CD4-positive, CD25-positive, alpha-beta regulatory T cell (primary cell): ENCODE data around the gene RFX2. TPM values are rescaled to one million over a fixed set of nuclear protein-coding genes. Genes with fewer than 3 reads are reported as not detected.

ENCODE experiments used
- ATAC-seq, 2 donors: fragments of 150-1000 bp; cut with Tn5 transposase; one replicate each; pipeline ENCODE4 v1.10.0; 2021; ENCODE audit warnings: low read depth in 2 of 2, moderate number of reproducible peaks in 2 of 2, moderate library complexity in 1 of 2
- DNase-seq, 3 donors: peaks; one replicate each; pipeline versions ENCODE4 v3.0.0 to v3.0.0-alpha.2; 2012 to 2022; ENCODE audit warnings: mixed read lengths in 1 of 3
- H3K27ac ChIP-seq: one replicate; pipeline ENCODE4 v1.7.0; 2013; ENCODE audit warnings: mild to moderate bottlenecking, low read length; ENCODE audit not compliant: insufficient read depth, poor library complexity, severe bottlenecking
- H3K27me3 ChIP-seq: one replicate; pipeline ENCODE4 v1.7.0; 2013; ENCODE audit warnings: low read length; ENCODE audit not compliant: control insufficient read depth, insufficient read depth
- H3K36me3 ChIP-seq: one replicate; pipeline ENCODE4 v1.7.0; 2013; ENCODE audit warnings: mild to moderate bottlenecking, low read length, moderate library complexity; ENCODE audit not compliant: control insufficient read depth, insufficient read depth
- H3K4me1 ChIP-seq: 2 replicates; pipeline ENCODE4 v1.7.0; 2013; ENCODE audit warnings: mild to moderate bottlenecking, low read length; ENCODE audit not compliant: insufficient read depth, control insufficient read depth, poor library complexity, severe bottlenecking
- H3K4me3 ChIP-seq: one replicate; pipeline ENCODE4 v1.7.0; 2013; ENCODE audit warnings: low read depth, mild to moderate bottlenecking, low read length, moderate library complexity
- H3K9me3 ChIP-seq, 2 experiments: 1 replicate in 1 of 2; 2 replicates in 1 of 2; pipeline ENCODE4 v1.7.0; 2013; ENCODE audit warnings: low read length in 2 of 2, mild to moderate bottlenecking in 1 of 2, moderate library complexity in 1 of 2; ENCODE audit not compliant: control insufficient read depth in 2 of 2
- H3K27ac Mint-ChIP-seq, 3 donors: one replicate each; pipeline ENCODE4 v1.8.0; 2020 to 2022; ENCODE audit warnings: mild to moderate bottlenecking in 3 of 3, mixed read lengths in 3 of 3, moderate library complexity in 2 of 3
- H3K27me3 Mint-ChIP-seq: one replicate; pipeline ENCODE4 v1.8.0; 2022; ENCODE audit warnings: mild to moderate bottlenecking, mixed read lengths
- H3K36me3 Mint-ChIP-seq: one replicate; pipeline ENCODE4 v1.8.0; 2020; ENCODE audit warnings: mixed read lengths
- H3K4me1 Mint-ChIP-seq, 4 donors: one replicate each; pipeline ENCODE4 v1.8.0; 2020 to 2022; ENCODE audit warnings: mixed read lengths in 4 of 4, mild to moderate bottlenecking in 1 of 4
- H3K4me3 Mint-ChIP-seq, 4 donors: one replicate each; pipeline ENCODE4 v1.8.0; 2020 to 2022; ENCODE audit warnings: mild to moderate bottlenecking in 4 of 4, mixed read lengths in 4 of 4, moderate library complexity in 3 of 4
- H3K9me3 Mint-ChIP-seq, 7 donors: one replicate each; pipeline ENCODE4 v1.8.0; 2020 to 2022; ENCODE audit warnings: mixed read lengths in 7 of 7, mild to moderate bottlenecking in 3 of 7, moderate library complexity in 2 of 7
- polyA plus RNA-seq, 4 donors: library from polyadenylated mRNA; unstranded; fragments of 300-500 nt; fragmentation: Illumina TruSeq; gene quantifications; one replicate each; pipeline ENCODE4 v1.2.3, GENCODE V29; 2021
- total RNA-seq: library from RNA; stranded (reverse); gene quantifications from one replicate; pipeline ENCODE4 v1.2.3, GENCODE V29; 2022

RFX2 gene
- total and polyA plus RNA-seq, 5 donors from 2014 or later = 1.3 to 3.3 (median 2.3) TPM

DNA sequence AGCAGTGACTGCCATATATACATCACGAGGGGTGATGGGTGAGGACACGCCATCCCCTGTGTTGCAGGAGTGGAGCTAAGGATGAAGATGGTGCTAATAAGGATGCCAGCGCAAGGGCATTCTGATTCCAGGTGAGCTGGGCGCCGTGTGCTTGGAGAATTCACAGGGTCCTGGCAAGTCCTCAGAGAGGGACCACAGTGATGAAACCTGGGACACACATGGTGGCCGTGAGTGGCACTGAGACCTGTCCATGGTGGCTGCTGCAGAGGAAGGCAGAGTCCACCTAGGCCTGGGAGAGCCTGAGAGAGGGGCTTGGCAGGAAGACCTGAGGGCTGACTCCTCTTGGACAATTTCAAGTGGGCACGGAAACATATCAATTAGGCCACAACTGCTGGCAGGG lies 65.2 kb downstream of the RFX2 start:
- Mint-ChIP-seq H3K4me1 (peaks cover 0 to 4% (median 2%) of the 10 kb centered on the region in 4 donors), H3K4me3 (no peak overlapping the region), H3K36me3 (peaks cover 4% of the 10 kb centered on the region), H3K9me3 (no peaks in the 10 kb centered on the region), H3K27me3 (no peaks in the 10 kb centered on the region), H3K27ac (no peak overlapping the region)
- Histone ChIP-seq H3K9me3 (no peaks in the 10 kb centered on the region), H3K36me3 (no peaks in the 10 kb centered on the region), H3K4me1 (peaks cover 5% of the 10 kb centered on the region), H3K27ac (no peak overlapping the region), H3K4me3 (no peak overlapping the region), H3K27me3 (no peaks in the 10 kb centered on the region)
- ATAC-seq (no peak), DNase-seq (no peak)

DNA sequence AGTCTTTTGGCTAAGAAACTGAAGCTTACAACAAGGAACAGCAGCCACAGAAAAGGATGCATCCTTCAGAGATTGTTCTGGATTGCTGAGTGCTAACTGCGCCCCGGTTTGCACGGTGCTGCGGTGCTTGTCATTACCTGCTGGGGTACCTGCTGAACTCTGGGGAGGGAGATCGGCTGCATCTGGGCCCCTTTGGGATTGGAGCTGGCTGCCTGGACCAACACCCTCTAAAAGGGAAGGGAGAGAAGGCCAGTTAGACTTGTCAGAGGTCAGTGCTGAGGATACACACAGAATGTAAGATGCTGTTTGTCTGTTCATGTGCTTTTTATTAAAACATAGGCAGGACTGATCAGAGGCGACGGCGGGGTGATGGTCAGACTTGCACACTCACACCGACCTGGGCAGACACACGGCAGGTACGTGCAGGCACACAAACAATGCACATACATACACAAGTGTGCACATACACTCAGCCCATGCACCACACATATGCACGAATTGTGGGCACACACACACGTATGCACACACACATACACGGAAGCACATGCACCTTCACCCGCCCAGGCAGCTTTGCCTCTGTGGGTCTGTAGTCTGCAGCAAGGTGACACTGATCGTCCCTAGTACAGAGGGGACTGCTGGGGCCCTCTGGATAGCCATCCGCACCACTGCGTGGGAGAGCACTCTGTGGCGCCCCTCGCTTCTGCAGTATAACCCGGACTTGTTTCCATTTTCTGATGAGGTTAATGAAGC lies 66.1 kb downstream of the RFX2 start:
- DNase-seq (no peak), ATAC-seq (no peak)
- no peak overlapping the region for H3K4me3 ChIP-seq
- no peak overlapping the region for H3K27ac Mint-ChIP-seq
- H3K9me3 ChIP-seq = no peaks in the 10 kb centered on the region
- peaks cover 5% of the 10 kb centered on the region for H3K4me1 ChIP-seq
- H3K9me3 Mint-ChIP-seq = no peaks in the 10 kb centered on the region
- H3K27me3 Mint-ChIP-seq = no peaks in the 10 kb centered on the region
- no peak overlapping the region for H3K27ac ChIP-seq
- no peaks in the 10 kb centered on the region for H3K27me3 ChIP-seq
- no peak overlapping the region for H3K4me3 Mint-ChIP-seq
- H3K4me1 Mint-ChIP-seq = peaks cover 1 to 4% (median 3%) of the 10 kb centered on the region in 4 donors
- no peaks in the 10 kb centered on the region for H3K36me3 ChIP-seq
- peaks cover 4% of the 10 kb centered on the region for H3K36me3 Mint-ChIP-seq

DNA sequence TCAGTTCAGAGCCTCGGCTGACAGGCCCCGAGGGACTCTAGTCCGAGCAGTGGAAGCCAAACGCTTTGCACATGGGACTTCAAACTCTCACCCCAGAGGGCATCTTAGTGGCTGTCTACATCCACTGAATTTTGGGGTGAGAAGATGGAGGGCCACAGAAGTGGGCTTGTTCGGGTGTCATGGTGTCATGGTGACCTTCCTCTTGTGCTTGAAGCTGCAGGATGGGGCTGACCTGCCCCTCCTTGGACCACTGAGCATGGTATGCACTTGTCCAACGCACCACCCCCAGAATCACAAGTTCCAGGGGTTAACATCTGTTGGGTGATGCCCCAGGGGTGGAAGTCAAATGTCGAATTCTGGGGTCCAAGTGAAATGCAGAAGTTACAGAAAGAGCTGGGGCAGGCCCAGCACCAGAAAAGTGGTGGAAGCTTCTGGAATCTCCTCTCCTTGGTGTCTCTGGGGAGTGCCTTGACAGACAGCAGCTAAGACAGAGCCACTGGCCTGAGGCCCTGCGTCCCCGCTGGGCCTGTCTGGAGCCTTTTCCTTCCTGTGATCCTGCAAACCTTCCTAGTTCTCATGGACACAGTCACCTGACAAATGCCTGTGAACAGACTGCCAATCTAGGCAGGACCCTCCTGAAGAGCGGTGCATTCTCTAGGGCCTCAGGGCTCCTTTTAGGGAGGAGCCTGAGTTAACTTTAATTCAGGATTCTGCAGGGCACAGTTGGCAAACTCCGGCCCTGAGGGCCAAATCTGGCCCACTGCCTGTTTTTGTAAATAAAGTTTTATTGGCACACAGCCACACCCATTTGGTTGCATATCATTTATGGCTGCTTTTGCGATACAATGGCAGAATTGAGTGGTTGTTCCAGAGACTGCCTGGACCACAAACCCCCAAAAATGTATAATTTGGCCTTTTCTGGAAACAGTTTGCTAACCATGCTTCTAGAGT lies 67.2 kb downstream of the RFX2 start:
- Mint-ChIP-seq H3K9me3 (peaks cover 0 to 2% (median 0%) of the 10 kb centered on the region in 7 donors), H3K4me1 (peaks cover 3 to 11% (median 8%) of the 10 kb centered on the region in 4 donors), H3K27me3 (no peaks in the 10 kb centered on the region), H3K27ac (no peak overlapping the region), H3K4me3 (no peak overlapping the region), H3K36me3 (peaks cover 4% of the 10 kb centered on the region)
- Histone ChIP-seq H3K9me3 (no peaks in the 10 kb centered on the region), H3K36me3 (no peaks in the 10 kb centered on the region), H3K4me3 (no peak overlapping the region), H3K27ac (no peak overlapping the region), H3K27me3 (no peaks in the 10 kb centered on the region), H3K4me1 (no peaks in the 10 kb centered on the region)
- ATAC-seq (no peak), DNase-seq (no peak)

DNA sequence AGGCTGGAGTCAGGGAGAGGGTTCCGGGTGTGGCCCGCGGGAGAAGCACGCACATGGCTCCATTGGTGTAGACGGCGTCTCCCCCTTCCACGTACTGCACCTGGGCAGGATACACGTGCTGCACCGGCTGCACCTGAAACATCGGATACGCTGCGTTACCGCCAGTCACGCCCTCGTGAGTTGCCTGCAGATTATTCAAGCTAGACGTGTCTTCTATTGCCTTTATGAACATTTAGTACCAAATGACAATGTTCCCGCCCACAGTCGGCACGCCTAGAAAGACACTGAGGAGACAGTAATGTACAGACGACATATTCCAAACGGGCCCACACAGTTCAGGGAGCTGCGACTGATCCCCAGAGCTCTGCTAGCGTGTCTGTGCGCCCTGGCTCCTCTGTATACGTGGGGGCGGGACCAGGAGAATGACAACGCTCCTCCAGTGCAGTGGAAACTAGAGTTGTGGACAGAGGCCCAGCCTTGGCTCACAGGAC lies 68.3 kb downstream of the RFX2 start:
- Mint-ChIP-seq H3K27me3 (no peaks in the 10 kb centered on the region), H3K36me3 (peaks cover 4% of the 10 kb centered on the region), H3K9me3 (peaks cover 0 to 2% (median 0%) of the 10 kb centered on the region in 7 donors), H3K4me3 (no peak overlapping the region), H3K27ac (no peak overlapping the region), H3K4me1 (peaks cover 3 to 15% (median 8%) of the 10 kb centered on the region in 4 donors)
- H3K27me3 ChIP-seq = no peaks in the 10 kb centered on the region
- no peaks in the 10 kb centered on the region for H3K36me3 ChIP-seq
- no peak overlapping the region for H3K4me3 ChIP-seq
- no peaks in the 10 kb centered on the region for H3K4me1 ChIP-seq
- no peaks in the 10 kb centered on the region for H3K9me3 ChIP-seq
- H3K27ac ChIP-seq = no peak overlapping the region
- DNase-seq = no peak
- ATAC-seq = no peak

DNA sequence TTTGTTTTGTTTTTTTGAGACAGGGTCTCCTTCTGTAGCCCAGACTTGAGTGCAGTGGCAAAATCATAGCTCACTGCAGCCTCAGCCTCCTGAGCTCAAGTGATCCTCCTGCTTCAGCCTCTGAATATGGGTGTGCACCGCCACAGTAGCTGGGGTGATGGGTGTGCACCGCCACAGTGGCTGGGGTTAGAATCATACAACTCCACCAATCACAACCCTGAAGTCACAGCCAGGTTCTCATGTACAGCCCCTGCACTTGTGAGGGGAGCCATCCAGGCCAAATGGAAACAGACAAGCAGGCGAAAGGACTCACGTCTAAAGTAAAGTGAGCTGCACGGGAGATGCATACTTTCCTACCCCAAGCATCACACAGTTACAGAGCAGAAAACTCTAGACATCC lies 69.2 kb downstream of the RFX2 start:
- DNase-seq (no peak), ATAC-seq (no peak)
- Mint-ChIP-seq H3K4me1 (peaks cover 3 to 15% (median 8%) of the 10 kb centered on the region in 4 donors), H3K36me3 (peaks cover 4% of the 10 kb centered on the region), H3K4me3 (no peak overlapping the region), H3K9me3 (peaks cover 0 to 2% (median 0%) of the 10 kb centered on the region in 7 donors), H3K27ac (no peak overlapping the region), H3K27me3 (no peaks in the 10 kb centered on the region)
- Histone ChIP-seq H3K27me3 (no peaks in the 10 kb centered on the region), H3K9me3 (no peaks in the 10 kb centered on the region), H3K4me3 (no peak overlapping the region), H3K4me1 (no peaks in the 10 kb centered on the region), H3K36me3 (no peaks in the 10 kb centered on the region), H3K27ac (no peak overlapping the region)

DNA sequence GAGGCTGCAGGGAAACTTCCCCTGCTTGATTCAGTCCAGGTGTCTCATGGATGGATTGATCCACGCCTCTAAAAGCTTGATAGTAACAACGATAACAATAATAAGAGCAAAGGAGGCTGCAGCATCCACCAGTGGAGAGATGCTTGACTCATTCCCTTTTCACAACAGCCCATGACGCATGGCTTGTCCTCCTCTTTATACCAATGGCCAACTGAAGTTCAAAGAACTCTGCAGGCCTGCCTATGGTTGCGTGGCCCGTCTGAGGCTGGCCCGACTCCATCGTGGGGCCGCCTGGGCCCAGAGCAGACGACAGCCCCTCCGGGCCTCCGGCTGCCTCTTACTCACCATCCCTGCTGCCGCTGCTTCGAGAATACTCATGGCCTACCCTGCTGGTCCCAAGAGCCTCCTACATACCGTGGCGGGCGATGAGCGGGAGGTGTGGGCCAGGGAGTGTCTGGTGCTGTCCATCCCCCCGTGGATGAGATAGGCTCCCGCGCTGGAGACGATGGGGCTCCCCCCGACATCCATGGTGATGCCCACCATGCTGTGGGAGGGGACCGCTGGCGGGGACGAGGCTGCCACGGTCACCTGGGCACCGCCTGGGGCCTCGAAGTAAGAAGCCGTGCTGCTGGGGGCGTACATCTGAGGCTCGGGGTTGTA lies 70.6 kb downstream of the RFX2 start:
- H3K27ac ChIP-seq = no peak overlapping the region

DNA sequence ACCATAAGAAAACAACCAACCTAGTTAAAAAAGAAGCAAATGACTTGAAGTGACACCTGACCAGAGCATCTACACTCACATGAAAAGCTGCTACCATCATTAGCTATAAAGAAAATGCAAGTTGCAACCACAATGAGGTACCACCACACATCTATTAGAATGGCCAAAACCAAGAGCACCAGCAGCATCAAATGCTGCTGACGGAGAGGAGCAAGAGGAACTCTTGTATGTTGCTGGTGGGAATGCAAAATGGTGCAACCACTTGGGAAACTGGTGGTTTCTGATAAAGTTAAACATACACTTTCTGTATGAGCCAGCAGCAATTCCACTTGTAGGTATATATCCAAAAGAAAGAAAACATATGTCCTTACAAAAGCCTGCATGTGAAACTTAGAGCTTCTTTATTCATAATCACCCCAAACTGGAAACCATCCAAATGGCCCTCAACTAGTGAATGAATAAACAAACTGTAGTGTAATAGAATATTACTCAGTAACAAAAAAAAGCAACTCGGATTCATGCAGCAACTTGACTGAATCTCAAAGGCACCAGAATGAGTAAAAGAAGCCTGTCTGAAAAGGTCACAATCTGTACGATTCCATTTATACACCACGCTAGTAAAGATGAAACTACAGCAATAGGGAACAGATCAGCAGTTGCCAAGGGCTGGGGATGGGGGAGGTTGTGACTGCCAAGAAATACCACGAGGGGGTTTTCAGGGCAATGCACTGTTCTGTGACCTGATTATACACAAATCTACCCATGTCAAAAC lies 71.5 kb downstream of the RFX2 start:
- no peaks in the 10 kb centered on the region for H3K27me3 Mint-ChIP-seq
- peak in 1 of 3 donors; percentile 30 for DNase-seq
- Histone ChIP-seq H3K4me1 (no peaks in the 10 kb centered on the region), H3K27me3 (no peaks in the 10 kb centered on the region), H3K27ac (no peak overlapping the region), H3K9me3 (no peaks in the 10 kb centered on the region), H3K36me3 (no peaks in the 10 kb centered on the region), H3K4me3 (no peak overlapping the region)
- peaks cover 3 to 15% (median 8%) of the 10 kb centered on the region in 4 donors for H3K4me1 Mint-ChIP-seq
- H3K4me3 Mint-ChIP-seq = no peak overlapping the region
- no peak overlapping the region for H3K27ac Mint-ChIP-seq
- peaks cover 4% of the 10 kb centered on the region for H3K36me3 Mint-ChIP-seq
- H3K9me3 Mint-ChIP-seq = peaks cover 0 to 2% (median 0%) of the 10 kb centered on the region in 7 donors
- peak in 1 of 2 donors; percentile 22 for ATAC-seq

More for the DNA sequence above, 70.6 kb downstream of the RFX2 start:
- DNase-seq (no peak), ATAC-seq (no peak)
- H3K4me1 ChIP-seq = no peaks in the 10 kb centered on the region
- Mint-ChIP-seq H3K9me3 (peaks cover 0 to 2% (median 0%) of the 10 kb centered on the region in 7 donors), H3K27ac (no peak overlapping the region), H3K4me1 (peaks cover 3 to 15% (median 8%) of the 10 kb centered on the region in 4 donors), H3K27me3 (no peaks in the 10 kb centered on the region), H3K4me3 (no peak overlapping the region), H3K36me3 (peaks cover 4% of the 10 kb centered on the region)
- H3K9me3 ChIP-seq = no peaks in the 10 kb centered on the region
- H3K4me3 ChIP-seq = no peak overlapping the region
- H3K27me3 ChIP-seq = no peaks in the 10 kb centered on the region
- H3K36me3 ChIP-seq = no peaks in the 10 kb centered on the region
